Stimulated activated CD8-positive, alpha-beta memory T cell treated with anti-CD3 and anti-CD28 coated beads, Interleukin-4, amount 100 ng/mL, for 4 hours (primary cell): ENCODE measurements around the gene TBX2.

Source experiments
- DNase-seq, 2 donors: peaks; one replicate each; pipeline ENCODE4 v3.0.0-alpha.2; 2020; ENCODE audit warnings: low read depth in 2 of 2, low spot score in 1 of 2

The TBX2 gene

GRCh38 chr17:61387011-61387410 lies 12.6 kb upstream of the TBX2 start:
- DNase-seq: no peak

- DNase-seq: no peak
These were observed 11.9 kb upstream of the TBX2 start for GRCh38 chr17:61387511-61388305.

GRCh38 chr17:61388561-61389356 lies 10.9 kb upstream of the TBX2 start:
- no peak for DNase-seq

DNA sequence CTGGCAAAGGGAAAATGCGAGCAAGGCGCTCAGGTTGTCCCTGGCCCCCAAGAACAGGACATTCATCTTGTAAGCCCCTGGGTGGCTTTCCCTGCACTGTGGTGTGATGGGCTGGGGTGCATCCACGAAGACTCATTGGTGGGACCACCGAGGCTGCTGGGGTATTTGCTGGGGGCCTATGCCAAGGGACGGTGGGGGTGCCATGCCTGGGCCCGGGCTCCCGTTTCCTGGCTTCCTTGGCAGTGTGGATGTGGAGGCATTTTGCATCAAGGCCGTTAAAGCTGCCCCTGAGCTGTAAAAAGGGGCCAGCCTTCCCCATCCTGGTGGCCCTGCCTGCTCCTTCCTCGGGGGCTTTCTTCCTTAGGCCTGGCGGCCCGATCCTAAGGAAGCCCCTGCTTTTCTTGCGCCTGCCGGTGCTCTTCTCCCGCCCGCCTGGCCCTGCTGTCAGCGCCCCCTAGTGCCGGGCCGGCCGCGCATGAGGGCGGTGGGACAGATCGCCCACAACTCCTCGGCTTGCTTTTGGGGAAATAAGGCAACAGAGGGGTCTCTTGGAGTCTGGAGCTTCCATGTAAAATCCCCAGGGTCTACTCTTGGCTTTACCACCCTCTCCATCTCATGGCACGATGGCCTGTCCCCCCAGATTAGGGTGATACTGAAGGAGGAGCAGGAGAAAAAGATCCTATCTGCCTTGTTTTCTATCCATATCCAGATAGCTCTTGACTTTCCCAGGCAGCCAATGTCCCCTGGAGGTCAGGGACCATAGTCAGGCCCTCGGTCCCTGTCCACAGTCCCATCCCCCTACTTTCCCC lies 9.8 kb upstream of the TBX2 start:
- DNase-seq: no peak

DNA sequence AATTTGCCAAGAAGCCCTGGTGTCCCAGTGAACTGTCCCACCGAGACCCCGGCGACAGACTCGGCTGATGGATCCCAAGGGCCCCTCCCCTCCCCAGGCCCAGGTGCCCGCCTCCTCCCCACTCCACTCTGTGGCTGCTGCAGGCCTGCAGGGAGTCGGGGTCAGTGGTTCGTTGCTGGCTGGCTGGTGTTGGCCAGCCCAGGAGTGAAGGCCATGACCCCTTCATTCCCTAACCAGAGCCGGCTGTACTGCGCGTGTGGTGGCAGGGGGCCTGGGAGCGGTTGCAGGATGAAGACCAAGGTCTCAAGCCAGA lies 9.2 kb upstream of the TBX2 start:
- no peak for DNase-seq

- DNase-seq: no peak
These were observed 7.9 kb upstream of the TBX2 start for GRCh38 chr17:61391595-61392291.

DNA sequence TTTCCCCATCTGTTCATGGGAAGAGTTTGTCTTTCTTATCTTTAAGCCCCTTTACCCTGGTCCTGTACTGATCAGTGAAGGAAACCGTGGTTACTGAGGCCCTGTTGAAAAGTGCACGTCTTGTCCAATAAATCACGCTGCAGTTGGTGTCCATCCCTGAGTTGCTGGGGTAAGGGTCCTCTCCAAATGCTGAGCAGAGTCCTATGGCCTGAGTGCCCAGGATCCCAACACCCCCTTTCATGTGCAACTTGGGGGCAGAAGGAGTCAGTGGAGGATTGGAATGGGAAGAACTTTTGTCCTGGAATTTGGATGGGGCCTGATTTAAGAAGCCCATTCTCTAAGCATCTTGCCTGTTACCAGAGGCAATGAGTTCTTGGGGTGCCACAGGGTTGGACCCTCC lies 7.0 kb upstream of the TBX2 start:
- no peak for DNase-seq

GRCh38 chr17:61393550-61393903 lies 6.1 kb upstream of the TBX2 start:
- no peak for DNase-seq

DNA sequence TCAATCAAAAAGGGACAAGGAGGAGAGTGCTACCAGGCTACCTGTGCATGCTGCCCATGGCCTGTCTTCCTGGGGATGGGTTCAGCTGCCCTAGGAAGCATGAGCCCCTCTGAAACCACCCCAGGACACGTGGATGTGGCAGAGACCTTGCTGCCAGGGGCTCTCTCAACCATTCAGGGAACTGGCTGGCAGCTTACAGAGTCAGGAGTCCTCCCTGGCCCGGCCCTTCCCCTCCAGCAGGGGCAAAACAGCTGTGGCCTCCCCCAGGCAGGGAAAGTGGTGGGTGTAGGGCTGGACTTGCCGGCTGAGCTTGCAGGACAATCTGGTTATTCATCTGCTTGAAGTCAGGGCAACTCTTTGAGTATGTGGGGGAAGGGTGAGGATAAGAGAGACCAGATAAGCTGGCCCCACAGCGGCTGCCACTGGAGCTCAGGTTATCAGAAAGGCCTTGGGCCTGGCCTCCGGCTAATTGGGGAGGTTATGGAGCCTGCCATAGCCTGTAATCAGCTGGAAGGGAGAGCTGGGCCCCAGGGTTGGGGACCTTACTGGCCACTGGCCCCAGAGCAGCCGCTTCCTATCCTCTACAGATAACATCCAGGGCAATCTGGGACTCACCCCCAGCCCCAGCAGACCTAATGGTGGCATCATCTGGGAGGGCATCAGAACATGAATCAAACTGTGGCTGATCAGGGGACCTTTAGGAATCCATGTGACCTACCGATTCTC lies 5.6 kb upstream of the TBX2 start:
- DNase-seq: no peak

DNA sequence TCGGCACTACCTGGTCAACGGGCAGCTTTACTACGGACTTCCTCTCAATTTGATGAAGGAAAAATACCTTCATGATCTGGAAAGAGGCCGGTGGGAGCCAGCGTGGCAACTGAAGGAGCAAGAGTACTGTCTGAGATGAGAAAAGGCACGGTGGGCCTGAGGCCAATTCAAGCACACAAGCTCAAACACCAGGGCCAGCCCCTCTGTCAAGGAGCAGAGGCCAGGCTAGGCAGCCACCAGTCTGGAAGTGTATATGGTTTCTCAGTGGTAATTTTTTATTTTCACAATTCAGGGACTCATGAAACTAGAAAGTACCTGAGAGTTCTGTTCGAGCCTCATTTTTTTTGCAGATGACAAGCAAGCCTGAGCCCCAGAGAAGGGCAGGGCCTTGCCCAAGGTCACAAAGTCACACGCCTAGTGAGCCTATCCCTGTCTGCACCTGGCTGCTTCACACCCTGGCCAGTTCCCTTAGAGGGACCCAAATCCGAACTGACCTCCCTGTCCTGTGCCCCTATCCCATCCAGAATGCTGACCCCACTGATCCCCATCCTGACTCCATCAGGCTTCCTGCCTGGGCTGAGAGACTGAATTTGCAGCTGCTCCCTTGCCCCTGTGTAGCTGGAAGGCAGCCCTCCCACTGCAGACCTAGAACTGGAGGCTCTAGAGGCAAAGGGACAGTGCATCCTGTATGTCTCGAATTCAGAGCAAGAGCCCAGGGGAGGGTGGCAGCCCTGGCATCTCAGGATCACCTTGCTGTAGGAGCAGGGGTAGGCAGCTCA lies 4.8 kb upstream of the TBX2 start:
- no peak for DNase-seq

DNA sequence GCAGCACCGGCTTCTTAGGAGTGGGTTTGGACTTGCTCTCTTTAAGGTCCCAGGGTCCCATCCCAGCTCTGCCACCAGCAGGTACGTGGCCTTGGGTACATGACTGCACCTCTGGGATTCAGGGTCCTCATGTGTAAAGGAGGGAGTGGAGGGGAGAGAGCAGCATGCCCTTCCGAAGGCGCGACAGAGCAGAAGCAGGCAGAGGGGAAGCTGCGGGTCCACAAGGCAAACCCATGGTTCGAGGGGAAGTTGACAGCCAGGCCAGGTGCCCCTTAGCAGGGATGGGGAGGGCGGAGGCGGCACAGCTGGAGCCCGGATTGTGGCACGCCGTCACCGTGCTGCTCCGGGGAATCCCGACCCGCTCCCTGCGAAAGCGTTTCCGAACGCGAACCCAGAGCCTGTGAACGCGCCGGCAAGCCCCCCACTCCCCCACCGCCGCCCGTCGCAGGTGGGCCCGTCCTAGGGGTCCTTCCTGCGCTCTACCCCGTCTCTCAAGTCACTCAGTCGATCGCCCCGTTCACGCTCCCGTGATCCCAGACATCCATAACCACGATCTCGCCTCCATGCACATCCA lies 4.1 kb upstream of the TBX2 start:
- DNase-seq: no peak

DNA sequence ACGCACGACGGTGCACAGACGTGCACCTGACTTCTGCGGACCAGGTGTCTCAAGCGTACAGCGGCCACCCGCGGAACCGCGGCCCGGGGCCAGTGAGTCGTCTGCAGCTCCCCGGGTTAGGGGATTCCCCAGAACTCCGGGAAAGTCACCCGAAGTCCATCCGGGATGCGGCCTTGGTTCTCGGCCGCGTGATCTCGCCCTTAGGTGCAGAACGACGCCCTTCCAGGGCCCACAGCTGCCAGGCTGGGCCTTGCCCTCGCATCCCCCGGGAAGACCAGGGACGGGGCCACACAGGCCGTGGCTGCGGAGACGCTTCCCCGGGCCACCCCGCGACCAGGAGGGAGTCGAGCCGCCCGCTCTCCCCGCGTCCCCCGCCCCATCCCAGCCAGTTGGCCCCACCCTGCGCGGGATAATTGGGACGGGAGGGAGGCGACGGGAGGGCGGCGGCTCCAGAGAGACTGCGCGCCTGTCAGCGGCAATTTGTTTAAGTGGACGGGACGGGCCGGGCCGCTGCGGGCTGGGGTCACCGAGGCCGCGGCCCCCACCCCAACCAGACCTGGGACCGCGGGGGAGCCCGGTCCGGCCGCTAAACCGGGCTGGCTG lies 3.6 kb upstream of the TBX2 start:
- DNase-seq: no peak

GRCh38 chr17:61396586-61397085 lies 3.0 kb upstream of the TBX2 start:
- no peak for DNase-seq

- no peak for DNase-seq
These were observed 2.4 kb upstream of the TBX2 start for GRCh38 chr17:61397086-61397842.

DNA sequence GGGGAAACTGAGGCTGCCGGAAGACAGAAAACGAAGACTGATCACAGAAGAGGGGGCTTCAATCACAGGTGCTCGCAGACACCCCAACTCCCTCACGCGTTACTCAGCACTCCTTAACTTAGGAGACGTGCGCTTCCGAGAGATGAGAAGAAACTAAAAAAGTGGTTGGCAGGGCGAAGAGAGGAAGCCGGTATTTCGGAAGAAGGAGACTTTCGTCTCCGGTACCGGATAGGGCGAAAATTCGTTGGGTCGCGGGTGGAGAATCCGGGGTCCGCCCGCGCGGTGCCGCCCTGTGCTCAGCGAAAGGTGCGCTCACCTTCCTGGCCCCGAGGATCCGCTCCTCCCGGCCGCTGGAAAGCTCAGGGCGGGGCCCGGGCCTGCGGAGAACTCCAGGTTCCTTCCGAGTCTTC lies 917 bp upstream of the TBX2 start:
- no peak for DNase-seq

DNA sequence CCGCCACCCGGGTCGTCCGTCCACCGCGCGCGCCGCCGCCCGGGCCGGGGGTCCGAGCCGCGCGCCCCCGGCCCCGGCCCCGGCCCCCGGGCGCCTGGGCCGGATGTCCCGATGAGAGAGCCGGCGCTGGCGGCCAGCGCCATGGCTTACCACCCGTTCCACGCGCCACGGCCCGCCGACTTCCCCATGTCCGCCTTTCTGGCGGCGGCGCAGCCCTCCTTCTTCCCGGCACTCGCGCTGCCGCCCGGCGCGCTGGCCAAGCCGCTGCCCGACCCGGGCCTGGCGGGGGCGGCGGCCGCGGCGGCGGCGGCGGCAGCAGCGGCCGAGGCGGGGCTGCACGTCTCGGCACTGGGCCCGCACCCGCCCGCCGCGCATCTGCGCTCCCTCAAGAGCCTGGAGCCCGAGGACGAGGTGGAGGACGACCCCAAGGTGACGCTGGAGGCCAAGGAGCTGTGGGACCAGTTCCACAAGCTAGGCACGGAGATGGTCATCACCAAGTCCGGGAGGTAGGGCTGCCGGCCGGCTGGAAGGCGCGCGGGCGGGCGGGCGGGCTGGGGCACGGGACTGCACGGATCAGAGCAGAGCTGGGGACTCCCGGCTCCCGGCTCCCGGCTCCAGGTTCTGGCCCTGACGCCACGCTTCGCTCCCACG lies 548 bp downstream of the TBX2 start:
- DNase-seq: no peak

DNA sequence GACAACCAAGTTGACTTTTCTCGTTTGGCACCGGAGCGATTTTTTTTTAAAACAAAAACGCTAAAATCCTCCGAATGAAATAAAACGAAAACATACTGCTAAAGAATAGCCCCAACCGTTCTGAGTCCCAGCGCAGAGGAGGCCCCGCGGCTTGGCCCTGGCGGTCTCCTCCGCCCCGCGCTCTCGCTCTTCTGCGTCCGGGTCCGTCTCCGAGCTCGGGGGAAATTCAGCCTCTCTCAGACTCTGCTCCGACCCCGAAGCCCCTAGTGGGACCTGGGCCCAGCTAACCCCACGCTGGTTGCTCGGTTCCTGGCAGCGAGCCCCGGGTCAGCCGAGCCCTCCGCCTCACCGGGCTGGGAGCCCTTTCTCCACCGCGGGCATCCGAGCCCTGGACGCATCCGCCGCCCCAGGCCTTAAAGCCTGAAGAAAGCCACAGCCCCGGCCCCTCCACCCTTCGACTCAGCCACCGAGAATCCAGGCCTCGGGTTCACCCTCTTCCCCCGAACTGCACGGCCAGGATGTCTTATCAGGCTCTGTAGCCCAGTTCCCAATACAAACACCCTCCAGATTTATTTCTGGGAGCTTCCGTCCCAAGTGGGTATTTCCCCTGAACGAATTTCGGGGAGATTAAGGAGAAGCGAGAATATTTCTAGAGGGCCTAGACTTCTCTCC lies 1.2 kb downstream of the TBX2 start:
- DNase-seq: no peak
